Measurements from ENCODE around the gene ESPN.
"Not testable (repeated sequence)": the region's sequence is repeated elsewhere in the genome, so short reads cannot be mapped to it uniquely, and the experiment has no call there.

The ESPN gene

GRCh38 chr1:6447016-6447817, 22.6 kb downstream of the ESPN start:
- H3K4me3 ChIP-seq (ENCODE audit: low read length), result no peak overlapping the region
- no peak for TF ChIP-seq ZNF274 (IDR thresholded peaks at IDR 0.05; ENCODE audit: low read depth, low read length)

DNA sequence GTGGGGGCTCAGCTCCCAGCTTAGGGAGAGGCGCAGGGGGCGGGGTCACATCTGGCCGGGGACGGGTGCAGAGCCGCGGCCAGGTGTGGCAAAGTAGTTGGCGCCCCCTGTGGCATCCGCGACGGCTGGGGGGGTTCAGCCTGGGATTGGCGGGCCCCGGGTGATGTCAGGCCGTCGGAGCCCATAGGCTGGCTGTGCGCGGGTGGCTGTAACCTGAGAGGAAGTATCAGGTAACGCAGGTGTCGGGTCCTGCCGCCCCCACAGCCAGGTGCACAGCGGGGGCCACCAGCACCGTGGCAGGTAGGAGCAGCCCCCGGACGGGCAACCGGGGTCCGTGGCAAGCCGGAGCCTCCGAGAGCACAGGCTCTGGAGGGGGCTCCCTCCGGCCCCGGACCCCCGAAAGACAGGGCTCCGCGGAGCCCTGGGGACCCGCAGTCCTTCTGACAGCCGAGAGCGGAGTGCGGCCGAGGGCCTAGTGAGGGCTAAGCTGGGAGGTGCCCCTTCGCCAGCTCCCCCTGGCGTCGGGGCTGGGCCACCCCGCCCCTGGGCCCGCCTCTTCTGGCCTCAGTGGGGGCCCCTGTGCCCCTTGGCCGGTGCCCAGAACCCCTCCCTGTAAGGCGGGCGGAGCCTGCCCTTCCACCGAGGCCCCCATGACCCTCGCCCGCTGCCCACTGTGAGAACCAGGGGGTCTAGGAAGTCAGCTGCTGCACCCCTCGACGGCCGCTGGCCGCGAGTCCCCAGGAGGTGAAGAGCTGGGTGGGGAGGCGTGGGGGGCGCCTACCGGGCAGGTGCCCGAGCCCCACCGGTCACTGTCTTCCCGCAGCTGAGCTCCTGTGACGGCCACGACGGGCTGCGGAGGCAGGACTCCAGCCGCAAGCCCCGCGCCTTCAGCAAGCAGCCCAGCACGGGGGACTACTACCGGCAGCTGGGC, 23.5 kb downstream of the ESPN start:
- TF ChIP-seq ZNF274 (IDR thresholded peaks at IDR 0.05; ENCODE audit: low read depth, low read length), result no peak

DNA sequence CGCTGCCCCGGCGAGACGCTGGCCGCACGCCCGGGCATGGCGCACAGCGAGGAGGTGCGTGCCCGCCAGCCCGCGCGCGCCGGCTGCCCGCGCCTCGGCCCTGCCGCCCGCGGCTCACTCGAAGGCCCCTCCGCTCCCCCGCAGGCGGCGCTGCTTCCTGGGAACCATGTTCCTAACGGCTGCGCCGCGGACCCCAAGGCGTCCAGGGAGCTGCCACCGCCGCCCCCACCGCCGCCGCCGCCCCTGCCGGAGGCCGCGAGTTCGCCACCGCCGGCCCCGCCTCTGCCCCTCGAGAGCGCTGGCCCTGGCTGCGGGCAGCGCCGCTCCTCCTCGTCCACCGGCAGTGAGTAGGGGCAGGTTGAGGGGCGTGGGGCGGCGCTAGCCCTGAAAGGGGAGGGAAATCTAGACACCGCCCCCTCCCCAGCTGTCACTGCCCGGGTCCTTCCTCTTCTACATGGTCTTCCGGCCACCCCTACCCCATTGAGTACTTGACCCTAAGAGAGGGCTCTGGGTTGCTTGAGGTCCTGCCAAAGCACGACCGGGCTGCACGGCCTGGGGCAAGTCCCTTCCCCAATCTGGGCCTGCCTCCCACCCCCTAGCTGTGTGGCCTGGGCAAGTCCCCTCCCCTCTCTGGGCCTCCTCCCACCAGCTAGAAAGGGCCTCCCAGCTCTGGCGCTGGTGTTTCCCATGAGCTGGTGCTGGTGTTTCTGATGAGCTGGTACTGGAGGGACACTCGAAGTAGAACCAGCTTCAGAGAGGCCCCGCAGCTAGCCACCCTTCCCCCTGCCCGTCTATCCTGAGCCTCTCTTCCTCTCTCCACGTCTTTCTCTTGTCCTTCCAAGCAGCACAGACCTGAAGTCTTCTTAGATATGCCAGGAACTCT, 24.4 kb downstream of the ESPN start:
- H3K4me3 ChIP-seq (ENCODE audit: low read length), result no peak overlapping the region
- no peak for TF ChIP-seq ZNF274 (IDR thresholded peaks at IDR 0.05; ENCODE audit: low read depth, low read length)

More for the DNA sequence above, 23.5 kb downstream of the ESPN start:
- no peak overlapping the region for H3K4me3 ChIP-seq (ENCODE audit: low read length)

GRCh38 chr1:6450005-6450450, 25.5 kb downstream of the ESPN start:
- H3K4me3 ChIP-seq (ENCODE audit: low read length), result no peak overlapping the region
- TF ChIP-seq ZNF274 (IDR thresholded peaks at IDR 0.05; ENCODE audit: low read depth, low read length), result no peak

- H3K4me3 ChIP-seq (ENCODE audit: low read length), result not testable (repeated sequence)
Observed at GRCh38 chr1:6450486-6450885, 25.9 kb downstream of the ESPN start.

- no peak overlapping the region for H3K4me3 ChIP-seq (ENCODE audit: low read length)
- TF ChIP-seq ZNF274 (IDR thresholded peaks at IDR 0.05; ENCODE audit: low read depth, low read length), result no peak
Observed at GRCh38 chr1:6450943-6451373, 26.4 kb downstream of the ESPN start.

DNA sequence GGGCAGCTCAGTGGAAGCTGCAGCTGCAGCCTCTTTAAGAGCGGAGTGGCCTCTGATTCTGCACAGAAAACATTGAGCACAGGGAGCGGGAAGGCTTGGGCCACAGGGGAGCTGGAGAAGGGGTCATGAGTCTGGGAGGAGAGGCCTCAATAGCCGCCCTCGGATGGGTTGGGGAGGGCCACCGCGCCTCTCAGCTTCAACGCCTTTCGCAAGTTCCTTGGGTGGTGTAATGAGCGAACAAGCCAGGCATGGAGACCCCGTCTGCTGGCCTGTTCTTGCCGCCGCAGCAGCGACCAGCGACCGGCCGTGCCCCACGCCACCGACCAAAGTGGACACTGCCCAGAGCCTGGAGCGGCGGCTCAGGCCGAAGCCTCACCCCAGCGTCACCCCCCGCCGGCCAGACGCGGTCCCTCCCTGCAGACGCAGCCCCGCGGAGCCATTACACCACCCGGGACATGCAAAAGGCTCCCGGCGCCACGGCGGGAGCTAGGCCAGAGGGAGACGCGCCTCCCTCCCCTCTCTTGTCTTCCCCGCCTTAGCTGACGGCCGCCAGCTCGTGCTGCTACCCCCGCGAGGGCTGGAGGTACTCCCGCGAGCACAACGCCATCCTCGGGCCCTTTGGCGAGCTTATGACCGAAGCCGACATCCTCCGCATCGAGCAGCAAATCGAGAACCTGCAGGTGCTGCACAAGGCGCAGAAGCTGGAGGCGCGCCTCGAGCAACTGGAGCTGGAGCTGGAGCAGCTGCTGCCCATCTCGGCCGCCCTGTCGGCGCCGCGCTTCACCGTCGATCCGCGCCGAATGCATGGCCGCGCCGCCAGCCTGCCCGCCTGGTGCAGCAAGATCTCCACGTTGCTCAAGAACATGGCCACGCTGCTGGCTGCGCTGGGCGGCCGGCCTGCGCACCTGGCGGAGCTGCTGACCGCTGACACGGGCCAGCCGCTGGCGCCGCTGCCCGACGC, 29.6 kb downstream of the ESPN start:
- H3K4me3 ChIP-seq (ENCODE audit: low read length), result not testable (repeated sequence)

GRCh38 chr1:6454856-6455751, 30.5 kb downstream of the ESPN start:
- TF ChIP-seq ZNF274 (IDR thresholded peaks at IDR 0.05; ENCODE audit: low read depth, low read length), result no peak
- no peak overlapping the region for H3K4me3 ChIP-seq (ENCODE audit: low read length)

- not testable (repeated sequence) for H3K4me3 ChIP-seq (ENCODE audit: low read length)
Observed at GRCh38 chr1:6455752-6456520, 31.4 kb downstream of the ESPN start.

GRCh38 chr1:6456800-6457466, 32.4 kb downstream of the ESPN start:
- TF ChIP-seq ZNF274 (IDR thresholded peaks at IDR 0.05; ENCODE audit: low read depth, low read length), result no peak
- no peak overlapping the region for H3K4me3 ChIP-seq (ENCODE audit: low read length)

GRCh38 chr1:6459850-6460265, 35.3 kb downstream of the ESPN start:
- no peak overlapping the region for H3K4me3 ChIP-seq (ENCODE audit: low read length)
- TF ChIP-seq ZNF274 (IDR thresholded peaks at IDR 0.05; ENCODE audit: low read depth, low read length), result no peak

All from GM08714 (cell line).